Measurements from ENCODE around the gene STRADA. TPM values are rescaled to one million over a fixed set of nuclear protein-coding genes. Genes with fewer than 3 reads are reported as not detected.

Gene STRADA
- total and polyA plus RNA-seq, 2 of the 8 experiments (the other 6 are each of a cell fraction or from before 2014, with no cell fraction given), result 35.6 to 43.3 TPM

GRCh38 chr17:63685041-63685440 is 56.6 kb downstream of the STRADA start:
- Histone ChIP-seq H3K27me3 (replicated peaks in 1 of 4; ENCODE audit: control insufficient read depth in 3 of 4, extremely low read depth in 1 of 4, insufficient read depth in 3 of 4, low read length in 3 of 4) (no peaks in the 10 kb centered on the region), H3K23ac (ENCODE audit: insufficient read length) (no peak overlapping the region), H3K4me3 (ENCODE audit: extremely low read depth in 1 of 4, insufficient read depth in 2 of 4, low read depth in 3 of 4, low read length in 4 of 4) (no peak overlapping the region), H4K5ac (ENCODE audit: insufficient read length, low read depth, low read length) (no peak overlapping the region), H4K20me1 (replicated peaks in 1 of 2; ENCODE audit: control insufficient read depth in 1 of 2, insufficient read depth in 2 of 2, low read length in 2 of 2) (no peaks in the 10 kb centered on the region), H3K9ac (replicated peaks in 1 of 4; ENCODE audit: extremely low read depth in 1 of 4, low read depth in 3 of 4, low read length in 3 of 4) (no peak overlapping the region), H3K4me1 (replicated peaks in 1 of 4; ENCODE audit: control insufficient read depth in 3 of 4, insufficient read depth in 4 of 4, low read length in 3 of 4) (no peaks in the 10 kb centered on the region), H2BK120ac (replicated peaks; ENCODE audit: low read depth, low read length) (no peak overlapping the region), H2BK20ac (ENCODE audit: low read length) (no peak overlapping the region), H3K14ac (ENCODE audit: insufficient read length) (no peak overlapping the region), H3K79me1 (ENCODE audit: low read depth, low read length) (no peaks in the 10 kb centered on the region), H3K27ac (ENCODE audit: low read depth, low read length) (no peak overlapping the region), H3K56ac (replicated peaks; ENCODE audit: insufficient read length, low read depth, low read length) (no peak overlapping the region), H3K36me3 (ENCODE audit: control insufficient read depth in 2 of 4, insufficient read depth in 4 of 4, low read length in 3 of 4) (peaks cover 2 to 13% (median 5%) of the 10 kb centered on the region in 4 experiments; a peak in 5 of 8 replicates), H2AFZ (ENCODE audit: low read length) (no peak overlapping the region), H3K23me2 (ENCODE audit: low read depth, low read length) (no peaks in the 10 kb centered on the region), H4K8ac (ENCODE audit: extremely low read depth, insufficient read depth, low read length) (no peak overlapping the region; the same call in 1 of the 2 replicates), H3K4ac (replicated peaks; ENCODE audit: insufficient read length, low read depth, low read length) (no peak overlapping the region), H2BK15ac (ENCODE audit: low read length) (no peak overlapping the region), H4K91ac (replicated peaks; ENCODE audit: insufficient read length, low read length) (no peak overlapping the region), H3K79me2 (ENCODE audit: control insufficient read depth in 1 of 2, insufficient read depth in 2 of 2, low read length in 2 of 2) (no peaks in the 10 kb centered on the region), H3K18ac (ENCODE audit: extremely low read depth, low read length) (no peak overlapping the region), H3K4me2 (ENCODE audit: insufficient read depth in 1 of 2, low read depth in 2 of 2, low read length in 2 of 2) (no peak overlapping the region), H2AK5ac (ENCODE audit: low read depth, low read length) (no peak overlapping the region), H2BK12ac (ENCODE audit: low read depth, low read length) (no peak overlapping the region), H3K9me3 (ENCODE audit: insufficient read depth in 2 of 2, low read depth in 1 of 2, low read length in 1 of 2) (no peaks in the 10 kb centered on the region), H2BK5ac (ENCODE audit: low read depth, low read length) (no peak overlapping the region)
- ChIA-PET POLR2A (ENCODE audit: partially characterized antibody) (interaction anchor here (1.0 kb wide), 1 partner anchor 10 kb away, joined by 5 read pairs; no protein-coding TSS in a partner anchor), CTCF (ENCODE audit: partially characterized antibody) (interaction anchor here (1.5 to 7.5 kb wide), 2 partner anchors 11 to 73 kb away, joined by 5 to 63 read pairs; no protein-coding TSS in a partner anchor)
- 85% methylated on average over 2 of the region's 2 CpGs; no CpG with 5 or more reads in 1 of the 2 experiments for WGBS, 2 experiments (ENCODE audit: extremely low coverage in 1 of 2, insufficient coverage in 1 of 2, insufficient read length in 1 of 2, insufficient replicate concordance in 2 of 2, low coverage in 1 of 2, low lambda C conversion rate in 2 of 2, missing lambda C conversion rate in 1 of 2)
- FAIRE-seq (no peak), DNase-seq (ENCODE audit: low read depth in 1 of 2, low spot score in 2 of 2) (no peak)
- TF ChIP-seq TAF7 (optimal IDR thresholded peaks at IDR 0.05; ENCODE audit: borderline replicate concordance, low read depth, low read length) (no peak), HDAC2 (IDR thresholded peaks at IDR 0.05; ENCODE audit: borderline replicate concordance in 1 of 2, low read depth in 2 of 2, low read length in 2 of 2) (no peak), CBX5 (IDR thresholded peaks at IDR 0.05; ENCODE audit: low read depth, low read length) (no peak), ASH2L (IDR thresholded peaks at IDR 0.05; ENCODE audit: low read length) (no peak), SIN3A (conservative IDR thresholded peaks at IDR 0.05 in 1 of 2, IDR thresholded peaks at IDR 0.05 in 1 of 2; ENCODE audit: low read depth in 1 of 2, low read length in 2 of 2) (no peak), GTF2F1 (IDR thresholded peaks at IDR 0.05; ENCODE audit: borderline replicate concordance, low read depth, low read length) (no peak), RNF2 (IDR thresholded peaks at IDR 0.05; ENCODE audit: borderline replicate concordance, low read depth, low read length, missing control alignments, poor library complexity, severe bottlenecking) (no peak), EP300 (IDR thresholded peaks at IDR 0.05; ENCODE audit: borderline replicate concordance in 1 of 2, low read depth in 2 of 2, low read length in 2 of 2) (no peak), CREB1 (IDR thresholded peaks at IDR 0.05) (no peak), ATF2 (IDR thresholded peaks at IDR 0.05; ENCODE audit: low read length) (no peak), CHD1 (IDR thresholded peaks at IDR 0.05; ENCODE audit: low read depth, low read length) (no peak)

Data from H1 (cell line).